Astrocyte (in vitro differentiated cells and primary cell): ENCODE results near the gene ILF3. TPM values are rescaled to one million over a fixed set of nuclear protein-coding genes. Genes with fewer than 3 reads are reported as not detected.
A peak's percentile ranks its signal among the peaks of the same experiment; 100 is the strongest.

Experiments
- DNase-seq: peaks from one replicate; pipeline ENCODE4 v3.0.0-alpha.2; 2010; ENCODE audit warnings: low read depth
- FAIRE-seq: peaks from 2 replicates; lab custom pipeline; 2011; peaks lifted over from hg19 to GRCh38; lab: Jason Lieb, UNC
- H2AFZ ChIP-seq: 2 replicates; pipeline ENCODE4 v1.6.0; 2012; ENCODE audit warnings: low read depth, low read length, inconsistent platforms
- H3K27ac ChIP-seq: 2 replicates; pipeline ENCODE4 v1.5.1; 2011; ENCODE audit warnings: low read depth, low read length, inconsistent platforms
- H3K27me3 ChIP-seq: 2 replicates; pipeline ENCODE4 v1.6.0; 2011; ENCODE audit warnings: low read length, inconsistent platforms; ENCODE audit not compliant: insufficient read depth
- H3K36me3 ChIP-seq: 2 replicates; pipeline ENCODE4 v1.5.1; 2011; ENCODE audit warnings: low read length, inconsistent platforms; ENCODE audit not compliant: insufficient read depth
- H3K4me1 ChIP-seq: 2 replicates; pipeline ENCODE4 v1.5.1; 2011; ENCODE audit warnings: low read length, inconsistent platforms; ENCODE audit not compliant: insufficient read depth
- H3K4me2 ChIP-seq: 2 replicates; pipeline ENCODE4 v1.6.0; 2012; ENCODE audit warnings: low read length, inconsistent platforms
- H3K4me3 ChIP-seq: 2 replicates; pipeline ENCODE4 v1.5.1; 2011; ENCODE audit warnings: low read depth, mild to moderate bottlenecking, low read length, inconsistent platforms; ENCODE audit not compliant: insufficient read depth
- H3K79me2 ChIP-seq: 2 replicates; pipeline ENCODE4 v1.6.0; 2012; ENCODE audit warnings: mild to moderate bottlenecking, low read length, inconsistent platforms; ENCODE audit not compliant: insufficient read depth
- H3K9ac ChIP-seq: 2 replicates; pipeline ENCODE4 v1.6.0; 2012; ENCODE audit warnings: mild to moderate bottlenecking, low read length, inconsistent platforms
- H3K9me3 ChIP-seq: 2 replicates; pipeline ENCODE4 v1.5.1; 2012; ENCODE audit warnings: low read depth, mild to moderate bottlenecking, low read length, inconsistent platforms; ENCODE audit not compliant: insufficient read depth
- H4K20me1 ChIP-seq: 2 replicates; pipeline ENCODE4 v1.6.0; 2012; ENCODE audit warnings: low read length, inconsistent platforms; ENCODE audit not compliant: insufficient read depth
- H3K27ac Mint-ChIP-seq: one replicate; pipeline ENCODE4 v1.8.0; 2021; ENCODE audit warnings: mild to moderate bottlenecking, mixed read lengths; ENCODE audit not compliant: unreplicated experiment
- H3K27me3 Mint-ChIP-seq: one replicate; pipeline ENCODE4 v1.8.0; 2021; ENCODE audit warnings: low read depth, mixed read lengths; ENCODE audit not compliant: unreplicated experiment
- H3K36me3 Mint-ChIP-seq: one replicate; pipeline ENCODE4 v1.8.0; 2021; ENCODE audit warnings: low read depth, mixed read lengths; ENCODE audit not compliant: unreplicated experiment
- H3K4me1 Mint-ChIP-seq: one replicate; pipeline ENCODE4 v1.8.0; 2021; ENCODE audit warnings: low read depth, mixed read lengths; ENCODE audit not compliant: unreplicated experiment
- H3K4me3 Mint-ChIP-seq: one replicate; pipeline ENCODE4 v1.8.0; 2021; ENCODE audit warnings: mild to moderate bottlenecking, moderate library complexity, mixed read lengths; ENCODE audit not compliant: unreplicated experiment
- H3K9me3 Mint-ChIP-seq: one replicate; pipeline ENCODE4 v1.8.0; 2021; ENCODE audit warnings: mild to moderate bottlenecking, mixed read lengths; ENCODE audit not compliant: unreplicated experiment
- EZH2 ChIP-seq: IDR thresholded peaks from 2 replicates; pipeline ENCODE4 v1.6.1; 2012; ENCODE audit warnings: mild to moderate bottlenecking, low read length, inconsistent platforms; ENCODE audit not compliant: insufficient read depth
- total RNA-seq: library from RNA; stranded (reverse); gene quantifications from 2 replicates; pipeline ENCODE4 v1.2.1, GENCODE V29; 2021
- TF ChIP-seq, protein P1 (sequence below): IDR thresholded peaks from 2 replicates; pipeline ENCODE4 v1.5.1; 2011; ENCODE audit warnings: low read depth, mild to moderate bottlenecking, inconsistent platforms, low read length, moderate library complexity; ENCODE audit not compliant: insufficient read depth

Gene ILF3
- total RNA-seq, 1 donor from 2014 or later, result 244 TPM

- Mint-ChIP-seq H3K27me3 (no peaks in the 10 kb centered on the region), H3K36me3 (peaks cover 7% of the 10 kb centered on the region), H3K4me1 (peaks cover under 1% of the 10 kb centered on the region), H3K4me3 (peak overlapping the region; percentile 54), H3K9me3 (peaks cover 2% of the 10 kb centered on the region), H3K27ac (peak overlapping the region; percentile 34)
- TF ChIP-seq EZH2, result no peak
- TF ChIP-seq, protein P1, sequence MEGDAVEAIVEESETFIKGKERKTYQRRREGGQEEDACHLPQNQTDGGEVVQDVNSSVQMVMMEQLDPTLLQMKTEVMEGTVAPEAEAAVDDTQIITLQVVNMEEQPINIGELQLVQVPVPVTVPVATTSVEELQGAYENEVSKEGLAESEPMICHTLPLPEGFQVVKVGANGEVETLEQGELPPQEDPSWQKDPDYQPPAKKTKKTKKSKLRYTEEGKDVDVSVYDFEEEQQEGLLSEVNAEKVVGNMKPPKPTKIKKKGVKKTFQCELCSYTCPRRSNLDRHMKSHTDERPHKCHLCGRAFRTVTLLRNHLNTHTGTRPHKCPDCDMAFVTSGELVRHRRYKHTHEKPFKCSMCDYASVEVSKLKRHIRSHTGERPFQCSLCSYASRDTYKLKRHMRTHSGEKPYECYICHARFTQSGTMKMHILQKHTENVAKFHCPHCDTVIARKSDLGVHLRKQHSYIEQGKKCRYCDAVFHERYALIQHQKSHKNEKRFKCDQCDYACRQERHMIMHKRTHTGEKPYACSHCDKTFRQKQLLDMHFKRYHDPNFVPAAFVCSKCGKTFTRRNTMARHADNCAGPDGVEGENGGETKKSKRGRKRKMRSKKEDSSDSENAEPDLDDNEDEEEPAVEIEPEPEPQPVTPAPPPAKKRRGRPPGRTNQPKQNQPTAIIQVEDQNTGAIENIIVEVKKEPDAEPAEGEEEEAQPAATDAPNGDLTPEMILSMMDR, result no peak
- FAIRE-seq, result no peak
- Histone ChIP-seq H3K79me2 (peaks cover 40% of the 10 kb centered on the region), H4K20me1 (peaks cover 96% of the 10 kb centered on the region), H3K27ac (no peak overlapping the region), H3K4me1 (peaks cover 12% of the 10 kb centered on the region), H2AFZ (no peak overlapping the region), H3K9ac (no peak overlapping the region), H3K36me3 (peaks cover 23% of the 10 kb centered on the region), H3K27me3 (no peaks in the 10 kb centered on the region), H3K4me2 (no peak overlapping the region), H3K9me3 (no peaks in the 10 kb centered on the region), H3K4me3 (no peak overlapping the region)
- DNase-seq, result no peak
These were observed 36.2 kb downstream of the ILF3 start for GRCh38 chr19:10690341-10690781.

DNA sequence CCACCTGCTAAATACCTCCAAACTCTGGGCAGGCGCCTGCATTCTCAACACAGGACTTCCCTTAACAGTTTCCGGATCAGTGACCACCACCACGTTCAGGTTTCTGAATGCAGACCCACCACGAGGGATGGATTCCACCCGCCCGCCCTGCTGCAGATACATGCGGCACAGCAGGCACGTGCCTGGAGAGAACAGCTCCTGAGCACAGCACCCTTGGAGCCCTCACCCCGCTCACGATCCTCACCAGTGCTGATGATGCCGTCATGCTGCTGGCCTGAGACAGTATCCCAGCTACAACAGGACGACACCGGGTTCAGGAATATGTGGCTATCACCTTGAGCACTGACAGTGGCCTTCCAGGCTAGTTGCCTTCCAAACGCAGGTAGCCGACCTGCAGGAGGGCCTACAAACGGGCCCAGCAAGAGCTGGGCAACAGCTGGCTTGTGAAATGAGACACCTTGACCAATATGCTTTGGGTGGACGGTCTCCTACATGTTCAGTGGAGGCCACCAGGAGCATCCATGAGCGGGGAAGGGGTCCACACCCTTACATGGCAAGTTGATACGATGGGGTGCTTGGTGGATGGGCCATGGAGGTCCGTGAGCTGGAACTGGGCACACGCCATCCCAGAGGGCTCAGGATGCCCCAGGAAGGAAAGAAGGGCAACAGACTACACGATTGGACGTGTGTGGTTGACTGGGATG lies 37.2 kb downstream of the ILF3 start:
- Mint-ChIP-seq H3K4me1 (peaks cover 4% of the 10 kb centered on the region), H3K36me3 (peaks cover 13% of the 10 kb centered on the region), H3K27ac (no peak overlapping the region), H3K9me3 (peaks cover 2% of the 10 kb centered on the region), H3K27me3 (no peaks in the 10 kb centered on the region), H3K4me3 (no peak overlapping the region)
- H3K27me3 ChIP-seq, result no peaks in the 10 kb centered on the region
- TF ChIP-seq, protein P1, result no peak
- TF ChIP-seq EZH2, result no peak
- H4K20me1 ChIP-seq, result peaks cover 89% of the 10 kb centered on the region
- H3K4me1 ChIP-seq, result peaks cover 10% of the 10 kb centered on the region
- FAIRE-seq (no peak), DNase-seq (no peak)
- no peak overlapping the region for H2AFZ ChIP-seq
- no peak overlapping the region for H3K27ac ChIP-seq
- no peak overlapping the region for H3K4me2 ChIP-seq
- H3K36me3 ChIP-seq, result peaks cover 23% of the 10 kb centered on the region
- H3K4me3 ChIP-seq, result no peak overlapping the region
- H3K9me3 ChIP-seq, result no peaks in the 10 kb centered on the region
- H3K79me2 ChIP-seq, result peaks cover 37% of the 10 kb centered on the region
- H3K9ac ChIP-seq, result no peak overlapping the region

- H3K4me2 ChIP-seq, result no peak overlapping the region
- Mint-ChIP-seq H3K4me3 (no peak overlapping the region), H3K4me1 (peaks cover 4% of the 10 kb centered on the region), H3K27me3 (no peaks in the 10 kb centered on the region), H3K36me3 (peaks cover 12% of the 10 kb centered on the region), H3K9me3 (peaks cover 2% of the 10 kb centered on the region), H3K27ac (no peak overlapping the region)
- H3K27ac ChIP-seq, result no peak overlapping the region
- H3K36me3 ChIP-seq, result peaks cover 23% of the 10 kb centered on the region
- peaks cover 32% of the 10 kb centered on the region for H3K79me2 ChIP-seq
- H3K9me3 ChIP-seq, result no peaks in the 10 kb centered on the region
- DNase-seq (no peak), FAIRE-seq (no peak)
- H4K20me1 ChIP-seq, result peaks cover 87% of the 10 kb centered on the region
- no peaks in the 10 kb centered on the region for H3K27me3 ChIP-seq
- no peak for TF ChIP-seq EZH2
- TF ChIP-seq, protein P1, result no peak
- no peak overlapping the region for H2AFZ ChIP-seq
- H3K4me3 ChIP-seq, result no peak overlapping the region
- H3K4me1 ChIP-seq, result peaks cover 4% of the 10 kb centered on the region
- H3K9ac ChIP-seq, result no peak overlapping the region
These were observed 37.7 kb downstream of the ILF3 start for GRCh38 chr19:10691883-10692282.
